ENCODE measurements around the gene VWF.
"Not testable (repeated sequence)": the region's sequence is repeated elsewhere in the genome, so short reads cannot be mapped to it uniquely, and the experiment has no call there.

The VWF gene

GRCh38 chr12:6010631-6011350 lies 113.7 kb downstream of the VWF start:
- H3K36me3 ChIP-seq, H3K4me1 ChIP-seq, H3K4me2 ChIP-seq, H3K27ac ChIP-seq, H3K9ac ChIP-seq, H4K20me1 ChIP-seq, H3K4me3 ChIP-seq, H3K27me3 ChIP-seq, H3K9me3 ChIP-seq: not testable (repeated sequence)
- peak; percentile 34; the same call in 1 of the 2 replicates for TF ChIP-seq Cebpa-rat (IDR thresholded peaks at IDR 0.05)

GRCh38 chr12:5997260-5997659 lies 127.2 kb downstream of the VWF start:
- Histone ChIP-seq H3K27me3 (no peaks in the 10 kb centered on the region), H3K4me3 (no peak overlapping the region), H3K9me3 (no peaks in the 10 kb centered on the region), H4K20me1 (no peaks in the 10 kb centered on the region), H3K27ac (no peak overlapping the region), H3K4me1 (no peaks in the 10 kb centered on the region), H3K36me3 (no peaks in the 10 kb centered on the region), H3K4me2 (no peak overlapping the region), H3K9ac (no peak overlapping the region)
- no peak for TF ChIP-seq Cebpa-rat (IDR thresholded peaks at IDR 0.05)

GRCh38 chr12:5996459-5996858 lies 128.0 kb downstream of the VWF start:
- Histone ChIP-seq H3K27me3 (no peaks in the 10 kb centered on the region), H4K20me1 (no peaks in the 10 kb centered on the region), H3K4me2 (no peak overlapping the region), H3K36me3 (no peaks in the 10 kb centered on the region), H3K27ac (no peak overlapping the region), H3K4me3 (no peak overlapping the region), H3K9me3 (no peaks in the 10 kb centered on the region), H3K9ac (no peak overlapping the region), H3K4me1 (no peaks in the 10 kb centered on the region)
- TF ChIP-seq Cebpa-rat (IDR thresholded peaks at IDR 0.05): no peak

- Histone ChIP-seq H3K9me3 (no peaks in the 10 kb centered on the region), H3K27me3 (no peaks in the 10 kb centered on the region)
Observed at GRCh38 chr12:5989621-5990020, 134.8 kb downstream of the VWF start.

GRCh38 chr12:5988659-5989116 lies 135.8 kb downstream of the VWF start:
- H3K4me3 ChIP-seq: no peak overlapping the region
- H3K4me2 ChIP-seq: no peak overlapping the region
- no peaks in the 10 kb centered on the region for H3K36me3 ChIP-seq
- H3K4me1 ChIP-seq: 0 out of 2 replicates have a peak, but pooled peaks cover 4% of the 10 kb centered on the region
- no peaks in the 10 kb centered on the region for H4K20me1 ChIP-seq
- no peak for TF ChIP-seq Cebpa-rat (IDR thresholded peaks at IDR 0.05)
- no peaks in the 10 kb centered on the region for H3K9me3 ChIP-seq
- H3K9ac ChIP-seq: no peak overlapping the region
- no peaks in the 10 kb centered on the region for H3K27me3 ChIP-seq
- H3K27ac ChIP-seq: no peak overlapping the region

More at GRCh38 chr12:5989621-5990020, 134.8 kb downstream of the VWF start:
- H3K9ac ChIP-seq: no peak overlapping the region
- H3K36me3 ChIP-seq: no peaks in the 10 kb centered on the region
- no peak for TF ChIP-seq Cebpa-rat (IDR thresholded peaks at IDR 0.05)
- H4K20me1 ChIP-seq: no peaks in the 10 kb centered on the region
- 0 out of 2 replicates have a peak, but pooled peaks cover 4% of the 10 kb centered on the region for H3K4me1 ChIP-seq
- no peak overlapping the region for H3K4me2 ChIP-seq
- no peak overlapping the region for H3K4me3 ChIP-seq
- H3K27ac ChIP-seq: no peak overlapping the region

GRCh38 chr12:5988088-5988487 lies 136.4 kb downstream of the VWF start:
- no peak overlapping the region for H3K4me2 ChIP-seq
- H3K4me1 ChIP-seq: 0 out of 2 replicates have a peak, but pooled peaks cover 4% of the 10 kb centered on the region
- H3K4me3 ChIP-seq: no peak overlapping the region
- H3K27me3 ChIP-seq: no peaks in the 10 kb centered on the region
- no peaks in the 10 kb centered on the region for H3K9me3 ChIP-seq
- H3K36me3 ChIP-seq: no peaks in the 10 kb centered on the region
- H3K27ac ChIP-seq: no peak overlapping the region
- no peak overlapping the region for H3K9ac ChIP-seq
- no peak for TF ChIP-seq Cebpa-rat (IDR thresholded peaks at IDR 0.05)
- no peaks in the 10 kb centered on the region for H4K20me1 ChIP-seq

GRCh38 chr12:5987573-5987972 lies 136.9 kb downstream of the VWF start:
- Histone ChIP-seq H3K27ac (no peak overlapping the region), H3K9ac (no peak overlapping the region), H3K4me1 (0 out of 2 replicates have a peak, but pooled peaks cover 4% of the 10 kb centered on the region), H3K36me3 (no peaks in the 10 kb centered on the region), H3K9me3 (no peaks in the 10 kb centered on the region), H4K20me1 (no peaks in the 10 kb centered on the region), H3K4me3 (no peak overlapping the region), H3K4me2 (no peak overlapping the region), H3K27me3 (no peaks in the 10 kb centered on the region)
- no peak for TF ChIP-seq Cebpa-rat (IDR thresholded peaks at IDR 0.05)

- no peak overlapping the region for H3K9ac ChIP-seq
- 0 out of 2 replicates have a peak, but pooled peaks cover 4% of the 10 kb centered on the region for H3K4me1 ChIP-seq
- H3K9me3 ChIP-seq: no peaks in the 10 kb centered on the region
- H3K4me2 ChIP-seq: no peak overlapping the region
- H3K27me3 ChIP-seq: no peaks in the 10 kb centered on the region
- no peak overlapping the region for H3K4me3 ChIP-seq
- H3K27ac ChIP-seq: no peak overlapping the region
- no peaks in the 10 kb centered on the region for H3K36me3 ChIP-seq
- no peak for TF ChIP-seq Cebpa-rat (IDR thresholded peaks at IDR 0.05)
- no peaks in the 10 kb centered on the region for H4K20me1 ChIP-seq
Observed at GRCh38 chr12:5985471-5985870, 139.0 kb downstream of the VWF start.

- Histone ChIP-seq H4K20me1 (no peaks in the 10 kb centered on the region), H3K36me3 (no peaks in the 10 kb centered on the region), H3K27me3 (no peaks in the 10 kb centered on the region), H3K9me3 (no peaks in the 10 kb centered on the region), H3K27ac (no peak overlapping the region), H3K4me1 (0 out of 2 replicates have a peak, but pooled peaks cover 4% of the 10 kb centered on the region), H3K4me2 (no peak overlapping the region), H3K9ac (no peak overlapping the region), H3K4me3 (no peak overlapping the region)
- no peak for TF ChIP-seq Cebpa-rat (IDR thresholded peaks at IDR 0.05)
Observed at GRCh38 chr12:5984873-5985272, 139.6 kb downstream of the VWF start.

- Histone ChIP-seq H3K4me3 (no peak overlapping the region), H3K4me1 (no peaks in the 10 kb centered on the region), H3K27ac (no peak overlapping the region), H3K27me3 (no peaks in the 10 kb centered on the region), H3K36me3 (no peaks in the 10 kb centered on the region), H3K9me3 (no peaks in the 10 kb centered on the region), H3K4me2 (no peak overlapping the region), H4K20me1 (no peaks in the 10 kb centered on the region), H3K9ac (no peak overlapping the region)
- TF ChIP-seq Cebpa-rat (IDR thresholded peaks at IDR 0.05): no peak
Observed at GRCh38 chr12:5982106-5982505, 142.4 kb downstream of the VWF start.
